Endodermal cell (in vitro differentiated cells): Measurements from ENCODE around the gene PRKCE. TPM values are rescaled to one million over a fixed set of nuclear protein-coding genes. Genes with fewer than 3 reads are reported as not detected.

Source experiments
- DNase-seq: peaks from one replicate; pipeline ENCODE4 v3.0.0-alpha.2; 2017
- H3K27ac ChIP-seq: 2 replicates; pipeline ENCODE4 v1.5.1; 2013; ENCODE audit warnings: mild to moderate bottlenecking, low read depth, low read length, moderate library complexity
- H3K27me3 ChIP-seq: 2 replicates; pipeline ENCODE4 v1.6.1; 2013; ENCODE audit warnings: mild to moderate bottlenecking, low read length, moderate library complexity; ENCODE audit not compliant: insufficient read depth, control insufficient read depth, poor library complexity, severe bottlenecking
- H3K36me3 ChIP-seq: 2 replicates; pipeline ENCODE4 v1.7.0; 2013; ENCODE audit warnings: mild to moderate bottlenecking, low read length, moderate library complexity; ENCODE audit not compliant: control insufficient read depth, insufficient read depth
- H3K4me1 ChIP-seq: one replicate; pipeline ENCODE4 v1.7.0; 2013; ENCODE audit warnings: low read length; ENCODE audit not compliant: control insufficient read depth, insufficient read depth
- H3K4me3 ChIP-seq: 2 replicates; pipeline ENCODE4 v1.5.1; 2013; ENCODE audit warnings: mild to moderate bottlenecking, low read length, moderate library complexity
- H3K9ac ChIP-seq: 2 replicates; pipeline ENCODE4 v1.6.1; 2013; ENCODE audit warnings: mild to moderate bottlenecking, low read length, moderate library complexity; ENCODE audit not compliant: poor library complexity, severe bottlenecking; ENCODE audit errors: extremely low read depth
- H3K9me3 ChIP-seq: 2 replicates; pipeline ENCODE4 v1.6.1; 2013; ENCODE audit warnings: mild to moderate bottlenecking, low read length, moderate library complexity; ENCODE audit not compliant: control insufficient read depth
- H3K27ac Mint-ChIP-seq: 2 replicates; pipeline ENCODE4 v1.8.0; 2020; ENCODE audit warnings: mixed read lengths
- H3K27me3 Mint-ChIP-seq: 2 replicates; pipeline ENCODE4 v1.8.0; 2021; ENCODE audit warnings: mild to moderate bottlenecking, mixed read lengths; ENCODE audit not compliant: insufficient read depth
- H3K36me3 Mint-ChIP-seq: 2 replicates; pipeline ENCODE4 v1.8.0; 2020; ENCODE audit warnings: low read depth, mixed read lengths
- H3K4me1 Mint-ChIP-seq: 2 replicates; pipeline ENCODE4 v1.8.0; 2020; ENCODE audit warnings: mixed read lengths
- H3K4me3 Mint-ChIP-seq: 2 replicates; pipeline ENCODE4 v1.8.0; 2020; ENCODE audit warnings: mild to moderate bottlenecking, moderate library complexity, mixed read lengths
- H3K9me3 Mint-ChIP-seq: 2 replicates; pipeline ENCODE4 v1.8.0; 2020; ENCODE audit warnings: mild to moderate bottlenecking, mixed read lengths
- WGBS, 2 experiments: methylation state at CpG; one replicate each; pipeline versions ENCODE4 v1.1.5 to v1.1.7; 2013; ENCODE audit warnings: missing lambda C conversion rate in 2 of 2, mixed read lengths in 1 of 2; ENCODE audit not compliant: insufficient coverage in 1 of 2, insufficient read length in 1 of 2; 5-methylcytosine and 5-hydroxymethylcytosine counted together
- total RNA-seq, 2 donors: library from RNA; stranded (reverse); fragmentation: NEBNext Ultra II Directional in 1 of 2; extraction: Animal tissue kit (Norgen Biotek cat#: 25700) in 1 of 2; gene quantifications; 2 replicates in 1 of 2; 3 replicates in 1 of 2; pipeline ENCODE4 v1.2.1, GENCODE V29; 2021
- TF ChIP-seq, protein P1 (sequence below): fragments of 200-600 bp; sonication (generic); conservative IDR thresholded peaks from 2 replicates; pipeline ENCODE4 v1.5.0; 2021; ENCODE audit warnings: antibody characterized with exemption, mild to moderate bottlenecking

Gene PRKCE
- total RNA-seq, 2 donors from 2014 or later = 1.4 to 1.7 TPM

DNA sequence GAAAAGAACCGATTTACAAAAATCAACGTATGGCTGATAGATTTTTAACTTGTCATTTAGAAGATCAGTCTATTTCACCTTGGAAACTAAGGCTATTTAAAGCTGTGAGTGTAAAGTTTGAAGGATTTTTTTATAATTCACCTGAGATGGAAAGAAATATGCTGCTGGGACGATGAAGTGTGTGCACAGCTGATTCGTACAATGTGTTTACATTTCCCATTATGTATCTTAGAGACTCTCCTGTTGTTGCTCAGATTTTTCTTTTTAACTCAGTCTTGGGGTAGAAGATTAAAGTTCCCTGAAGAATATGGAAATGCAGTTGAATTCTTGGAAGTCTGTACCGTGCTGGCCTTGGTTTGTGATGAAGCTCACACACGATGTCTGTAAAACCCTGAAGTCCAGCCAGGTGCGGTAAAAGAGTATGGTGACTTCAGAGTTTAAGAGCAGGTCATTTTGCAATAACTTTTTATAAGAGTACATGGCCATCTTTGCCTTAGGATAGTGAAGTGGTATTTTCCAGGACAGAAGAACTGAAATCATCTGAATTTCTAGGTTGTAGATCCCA lies 250.1 kb downstream of the PRKCE start:
- Histone ChIP-seq H3K9ac (no peak overlapping the region), H3K36me3 (no peaks in the 10 kb centered on the region), H3K4me1 (no peaks in the 10 kb centered on the region), H3K27me3 (peaks cover 49% of the 10 kb centered on the region), H3K27ac (no peak overlapping the region), H3K4me3 (no peak overlapping the region), H3K9me3 (no peaks in the 10 kb centered on the region)
- Mint-ChIP-seq H3K27me3 (peaks cover 55% of the 10 kb centered on the region), H3K9me3 (no peaks in the 10 kb centered on the region), H3K27ac (no peak overlapping the region), H3K36me3 (no peaks in the 10 kb centered on the region), H3K4me1 (no peaks in the 10 kb centered on the region), H3K4me3 (no peak overlapping the region)
- no peak for DNase-seq
- TF ChIP-seq, protein P1, sequence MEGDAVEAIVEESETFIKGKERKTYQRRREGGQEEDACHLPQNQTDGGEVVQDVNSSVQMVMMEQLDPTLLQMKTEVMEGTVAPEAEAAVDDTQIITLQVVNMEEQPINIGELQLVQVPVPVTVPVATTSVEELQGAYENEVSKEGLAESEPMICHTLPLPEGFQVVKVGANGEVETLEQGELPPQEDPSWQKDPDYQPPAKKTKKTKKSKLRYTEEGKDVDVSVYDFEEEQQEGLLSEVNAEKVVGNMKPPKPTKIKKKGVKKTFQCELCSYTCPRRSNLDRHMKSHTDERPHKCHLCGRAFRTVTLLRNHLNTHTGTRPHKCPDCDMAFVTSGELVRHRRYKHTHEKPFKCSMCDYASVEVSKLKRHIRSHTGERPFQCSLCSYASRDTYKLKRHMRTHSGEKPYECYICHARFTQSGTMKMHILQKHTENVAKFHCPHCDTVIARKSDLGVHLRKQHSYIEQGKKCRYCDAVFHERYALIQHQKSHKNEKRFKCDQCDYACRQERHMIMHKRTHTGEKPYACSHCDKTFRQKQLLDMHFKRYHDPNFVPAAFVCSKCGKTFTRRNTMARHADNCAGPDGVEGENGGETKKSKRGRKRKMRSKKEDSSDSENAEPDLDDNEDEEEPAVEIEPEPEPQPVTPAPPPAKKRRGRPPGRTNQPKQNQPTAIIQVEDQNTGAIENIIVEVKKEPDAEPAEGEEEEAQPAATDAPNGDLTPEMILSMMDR = no peak
- WGBS, 2 experiments = 94 to 95% methylated on average over 3 to 7 of the region's 7 CpGs

DNA sequence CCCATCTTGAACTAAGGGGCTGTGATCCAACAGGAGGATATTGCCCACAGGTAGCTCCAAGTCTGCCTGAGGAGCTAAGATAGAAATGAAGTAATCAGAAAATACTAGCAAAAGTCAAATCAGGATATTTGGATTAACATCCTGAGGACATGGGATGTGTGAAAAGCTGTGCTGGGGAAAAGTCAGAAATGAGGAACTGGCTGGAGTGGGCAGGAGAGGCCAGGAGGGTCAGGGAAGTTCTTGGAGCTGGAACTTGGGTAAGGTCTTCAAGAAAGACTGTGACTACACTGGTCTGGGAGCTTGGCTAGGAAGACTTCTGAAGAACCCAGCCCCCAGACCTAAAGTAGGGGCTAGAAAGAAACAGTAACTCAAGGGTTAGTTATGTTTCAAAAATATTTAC lies 250.9 kb downstream of the PRKCE start:
- Mint-ChIP-seq H3K27ac (no peak overlapping the region), H3K4me1 (no peaks in the 10 kb centered on the region)

DNA sequence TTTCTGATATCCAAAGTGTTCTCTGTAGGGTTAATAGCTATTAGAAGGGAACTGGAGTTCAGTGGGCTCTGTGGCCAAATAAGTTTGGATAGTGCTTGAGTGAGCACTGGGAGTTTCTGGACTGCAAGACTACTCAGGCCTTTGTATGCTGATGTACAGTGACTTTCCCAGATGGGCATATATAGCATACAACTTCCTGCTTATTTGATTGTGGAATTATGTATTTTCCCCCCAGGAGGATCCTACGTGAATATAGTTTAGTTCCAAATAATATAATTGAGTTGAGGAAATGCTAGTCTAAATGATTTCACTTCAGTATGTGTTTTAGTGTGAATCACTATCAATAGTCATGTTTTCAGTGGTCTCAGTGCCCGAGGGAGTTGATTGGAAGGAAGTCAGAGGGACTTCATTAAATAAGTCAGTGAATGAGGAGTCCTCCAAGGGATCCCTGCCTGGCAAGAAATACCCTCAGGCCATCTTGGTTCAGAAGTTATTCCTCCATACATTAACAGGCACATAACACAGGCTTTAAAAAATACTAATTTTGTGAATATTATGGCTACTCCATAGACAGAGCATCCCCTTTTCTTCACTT lies 251.4 kb downstream of the PRKCE start:
- H3K27me3 ChIP-seq = peaks cover 63% of the 10 kb centered on the region
- 80 to 86% methylated on average over 1 to 2 of the region's 2 CpGs for WGBS, 2 experiments
- peaks cover 68% of the 10 kb centered on the region for H3K27me3 Mint-ChIP-seq

More for the DNA sequence above, 250.9 kb downstream of the PRKCE start:
- Mint-ChIP-seq H3K9me3 (no peaks in the 10 kb centered on the region), H3K27me3 (peaks cover 63% of the 10 kb centered on the region), H3K4me3 (no peak overlapping the region), H3K36me3 (no peaks in the 10 kb centered on the region)
- no peak overlapping the region for H3K9ac ChIP-seq
- DNase-seq = no peak
- H3K9me3 ChIP-seq = no peaks in the 10 kb centered on the region
- no peaks in the 10 kb centered on the region for H3K4me1 ChIP-seq
- H3K27me3 ChIP-seq = peaks cover 58% of the 10 kb centered on the region
- no peak overlapping the region for H3K27ac ChIP-seq
- no peaks in the 10 kb centered on the region for H3K36me3 ChIP-seq
- TF ChIP-seq, protein P1 = no peak
- H3K4me3 ChIP-seq = no peak overlapping the region

More for the DNA sequence above, 251.4 kb downstream of the PRKCE start:
- H3K9me3 Mint-ChIP-seq = no peaks in the 10 kb centered on the region
- H3K36me3 Mint-ChIP-seq = no peaks in the 10 kb centered on the region
- no peak for DNase-seq
- H3K36me3 ChIP-seq = no peaks in the 10 kb centered on the region
- TF ChIP-seq, protein P1 = no peak
- H3K4me3 ChIP-seq = no peak overlapping the region
- no peak overlapping the region for H3K27ac Mint-ChIP-seq
- H3K27ac ChIP-seq = no peak overlapping the region
- H3K9ac ChIP-seq = no peak overlapping the region
- H3K4me1 Mint-ChIP-seq = no peaks in the 10 kb centered on the region
- H3K9me3 ChIP-seq = no peaks in the 10 kb centered on the region
- H3K4me1 ChIP-seq = no peaks in the 10 kb centered on the region
- H3K4me3 Mint-ChIP-seq = no peak overlapping the region
